ENCODE data around the gene SLC30A1. TPM values are rescaled to one million over a fixed set of nuclear protein-coding genes. Genes with fewer than 3 reads are reported as not detected.

Gene SLC30A1
- total RNA-seq, 6 experiments from 2014 or later = 23.6 to 27.5 (median 25.7) TPM

DNA sequence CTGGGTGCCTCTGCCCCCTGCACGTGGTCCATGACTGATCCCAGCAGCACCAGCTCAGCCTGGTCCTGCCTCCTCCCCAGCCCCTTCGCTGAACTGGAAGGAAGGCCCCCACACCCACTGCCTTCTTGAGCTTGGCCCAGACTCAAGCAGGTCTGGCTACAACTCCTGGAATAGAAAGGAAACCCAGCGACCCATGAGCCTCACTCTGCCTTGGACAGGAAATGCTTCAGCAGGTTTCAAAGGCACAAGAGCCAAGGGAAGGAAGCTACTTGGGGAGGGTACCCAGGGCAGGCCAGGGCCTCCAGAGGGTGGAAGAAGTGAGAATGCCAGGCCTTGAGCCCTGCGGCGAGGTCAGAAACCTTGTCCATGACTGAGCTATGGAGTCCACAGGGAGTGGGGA lies 51.1 kb downstream of the SLC30A1 start:
- TF ChIP-seq, protein P1, sequence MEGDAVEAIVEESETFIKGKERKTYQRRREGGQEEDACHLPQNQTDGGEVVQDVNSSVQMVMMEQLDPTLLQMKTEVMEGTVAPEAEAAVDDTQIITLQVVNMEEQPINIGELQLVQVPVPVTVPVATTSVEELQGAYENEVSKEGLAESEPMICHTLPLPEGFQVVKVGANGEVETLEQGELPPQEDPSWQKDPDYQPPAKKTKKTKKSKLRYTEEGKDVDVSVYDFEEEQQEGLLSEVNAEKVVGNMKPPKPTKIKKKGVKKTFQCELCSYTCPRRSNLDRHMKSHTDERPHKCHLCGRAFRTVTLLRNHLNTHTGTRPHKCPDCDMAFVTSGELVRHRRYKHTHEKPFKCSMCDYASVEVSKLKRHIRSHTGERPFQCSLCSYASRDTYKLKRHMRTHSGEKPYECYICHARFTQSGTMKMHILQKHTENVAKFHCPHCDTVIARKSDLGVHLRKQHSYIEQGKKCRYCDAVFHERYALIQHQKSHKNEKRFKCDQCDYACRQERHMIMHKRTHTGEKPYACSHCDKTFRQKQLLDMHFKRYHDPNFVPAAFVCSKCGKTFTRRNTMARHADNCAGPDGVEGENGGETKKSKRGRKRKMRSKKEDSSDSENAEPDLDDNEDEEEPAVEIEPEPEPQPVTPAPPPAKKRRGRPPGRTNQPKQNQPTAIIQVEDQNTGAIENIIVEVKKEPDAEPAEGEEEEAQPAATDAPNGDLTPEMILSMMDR (IDR thresholded peaks at IDR 0.05) = no peak
- Mint-ChIP-seq H3K9me3 (no peaks in the 10 kb centered on the region), H3K4me1 (ENCODE audit: low read depth) (peaks cover 6% of the 10 kb centered on the region; the same call in 1 of the 2 replicates), H3K27ac (no peak overlapping the region), H3K4me3 (no peak overlapping the region), H3K36me3 (ENCODE audit: low read depth) (no peaks in the 10 kb centered on the region), H3K27me3 (ENCODE audit: insufficient read depth) (peaks cover 30% of the 10 kb centered on the region)
- DNase-seq = no peak

DNA sequence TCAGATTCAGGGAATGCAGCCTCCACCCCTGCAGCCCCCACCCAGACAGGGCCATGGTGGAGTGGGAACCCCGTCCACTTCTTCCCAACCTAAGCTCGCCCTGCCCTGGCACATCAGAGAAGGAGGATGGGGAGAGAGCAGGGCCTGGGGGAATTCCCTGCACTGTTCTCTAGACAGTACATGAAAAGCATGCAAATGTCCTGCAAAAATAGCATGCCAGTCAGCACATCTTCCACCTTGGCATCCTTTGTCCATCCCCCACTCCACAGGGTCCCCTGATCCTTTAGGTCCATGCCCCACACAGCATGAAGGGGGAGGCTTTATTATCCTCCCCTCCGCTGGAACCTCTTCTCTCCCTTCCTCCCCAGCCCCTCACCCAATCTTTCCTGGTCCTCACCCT lies 52.0 kb downstream of the SLC30A1 start:
- no peak for DNase-seq
- Mint-ChIP-seq H3K9me3 (no peaks in the 10 kb centered on the region), H3K27me3 (ENCODE audit: insufficient read depth) (peaks cover 30% of the 10 kb centered on the region), H3K4me3 (no peak overlapping the region), H3K36me3 (ENCODE audit: low read depth) (no peaks in the 10 kb centered on the region), H3K4me1 (ENCODE audit: low read depth) (peaks cover 6% of the 10 kb centered on the region; the same call in 1 of the 2 replicates), H3K27ac (no peak overlapping the region)
- TF ChIP-seq, protein P1 (IDR thresholded peaks at IDR 0.05) = no peak

DNA sequence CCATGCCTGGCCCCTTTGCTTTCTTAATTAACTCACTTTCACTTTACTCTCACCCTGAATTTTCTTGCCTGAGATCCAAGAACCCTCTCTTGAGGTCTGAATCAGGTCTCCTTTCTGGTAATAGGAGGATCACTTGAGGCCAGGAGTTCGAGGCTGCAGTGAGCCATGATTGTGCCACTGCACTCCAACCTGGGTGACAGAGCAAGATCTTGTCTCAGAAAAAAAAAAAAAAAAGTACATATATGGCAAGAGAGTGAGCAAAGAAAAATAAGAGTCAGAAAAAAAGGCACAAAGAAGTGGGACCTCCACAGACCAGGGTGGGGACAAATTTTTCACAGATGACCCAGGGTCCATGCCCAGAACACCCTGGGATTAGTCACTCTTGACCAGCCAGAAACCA lies 52.9 kb downstream of the SLC30A1 start:
- peaks cover 6% of the 10 kb centered on the region; the same call in 1 of the 2 replicates for H3K4me1 Mint-ChIP-seq (ENCODE audit: low read depth)

DNA sequence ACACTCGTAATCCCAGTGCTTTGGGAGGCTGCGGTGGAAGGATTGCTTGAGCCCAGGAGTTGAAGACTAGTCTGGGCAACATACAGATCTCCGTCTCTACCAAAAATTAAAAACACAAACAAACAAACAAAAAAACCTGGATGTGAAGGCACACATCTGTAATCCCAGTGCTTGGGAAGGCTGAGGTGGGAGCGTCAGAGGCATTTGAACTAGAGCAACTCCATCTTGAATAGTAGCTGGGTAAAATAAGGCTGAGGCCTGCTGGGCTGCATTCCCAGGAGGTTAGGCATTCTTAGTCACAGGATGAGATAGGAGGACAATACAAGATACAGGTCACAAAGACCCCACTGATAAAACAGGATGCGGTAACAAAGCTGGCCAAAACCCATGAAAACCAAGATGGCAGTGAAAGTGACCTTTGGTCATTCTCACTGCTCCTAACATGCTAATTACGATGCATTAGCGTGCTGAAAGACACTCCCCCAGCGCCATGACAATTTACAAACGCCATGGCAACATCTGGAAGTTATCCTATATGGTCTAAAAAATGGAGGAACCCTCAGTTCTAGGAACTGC lies 53.8 kb downstream of the SLC30A1 start:
- TF ChIP-seq, protein P1 (IDR thresholded peaks at IDR 0.05) = no peak
- peaks cover 6% of the 10 kb centered on the region; the same call in 1 of the 2 replicates for H3K4me1 Mint-ChIP-seq (ENCODE audit: low read depth)
- no peaks in the 10 kb centered on the region for H3K36me3 Mint-ChIP-seq (ENCODE audit: low read depth)
- no peaks in the 10 kb centered on the region for H3K9me3 Mint-ChIP-seq
- no peak for DNase-seq
- no peak overlapping the region for H3K4me3 Mint-ChIP-seq
- H3K27me3 Mint-ChIP-seq (ENCODE audit: insufficient read depth) = peaks cover 23% of the 10 kb centered on the region
- no peak overlapping the region for H3K27ac Mint-ChIP-seq

More for the DNA sequence above, 52.9 kb downstream of the SLC30A1 start:
- Mint-ChIP-seq H3K27ac (no peak overlapping the region), H3K9me3 (no peaks in the 10 kb centered on the region), H3K27me3 (ENCODE audit: insufficient read depth) (peaks cover 25% of the 10 kb centered on the region), H3K4me3 (no peak overlapping the region), H3K36me3 (ENCODE audit: low read depth) (no peaks in the 10 kb centered on the region)
- TF ChIP-seq, protein P1 (IDR thresholded peaks at IDR 0.05) = no peak
- no peak for DNase-seq

DNA sequence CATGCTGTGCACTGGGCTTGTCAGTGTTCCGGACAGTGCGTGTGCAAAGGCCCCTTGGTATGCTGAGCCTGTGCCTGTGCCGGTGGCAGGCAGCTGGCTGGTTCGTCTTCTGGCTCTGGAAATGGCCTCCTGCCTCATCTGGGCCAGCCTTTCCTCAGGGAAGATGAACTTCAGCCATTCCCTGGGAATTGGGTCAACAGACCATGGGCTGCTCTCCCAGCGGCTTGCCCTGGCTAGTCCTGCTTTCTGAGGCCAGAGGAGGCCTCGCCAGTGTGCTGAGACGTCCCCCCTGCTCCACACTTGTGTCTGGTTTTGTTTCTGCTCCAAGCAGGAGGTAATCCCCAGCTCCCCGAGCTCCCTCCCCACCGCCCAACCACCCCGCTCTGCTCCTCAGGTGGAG lies 54.4 kb downstream of the SLC30A1 start:
- Mint-ChIP-seq H3K4me1 (ENCODE audit: low read depth) (peaks cover 6% of the 10 kb centered on the region; the same call in 1 of the 2 replicates), H3K27me3 (ENCODE audit: insufficient read depth) (peaks cover 23% of the 10 kb centered on the region), H3K27ac (no peak overlapping the region), H3K36me3 (ENCODE audit: low read depth) (no peaks in the 10 kb centered on the region), H3K9me3 (no peaks in the 10 kb centered on the region), H3K4me3 (no peak overlapping the region)
- no peak for DNase-seq
- TF ChIP-seq, protein P1 (IDR thresholded peaks at IDR 0.05) = no peak
